ENCODE measurements around the gene TENT4A.

- TF ChIP-seq POLR2AphosphoS5 (IDR thresholded peaks at IDR 0.05; ENCODE audit: low read depth, low read length): no peak
- TF ChIP-seq POLR2A (IDR thresholded peaks at IDR 0.05; ENCODE audit: low read depth, low read length): no peak
Measured at GRCh38 chr5:6766604-6767093, 53.4 kb downstream of the TENT4A start.

Measured in GM12891 (cell line).